ENCODE data around the gene COX5A. TPM values are rescaled to one million over a fixed set of nuclear protein-coding genes. Genes with fewer than 3 reads are reported as not detected.

Gene COX5A
- total and polyA plus RNA-seq, 2 of the 13 experiments (the other 11 are each of a cell fraction or from before 2014, with no cell fraction given): 158 to 218 TPM

- TF ChIP-seq ZNF18 (CRISPR knock-in tag; IDR thresholded peaks at IDR 0.05; ENCODE audit: insufficient replicate concordance) (no peak), SMC3 (IDR thresholded peaks at IDR 0.05; ENCODE audit: low read length) (peak; percentile 92), TOPORS (CRISPR knock-in tag; IDR thresholded peaks at IDR 0.05) (no peak), KDM6A (CRISPR knock-in tag; IDR thresholded peaks at IDR 0.05; ENCODE audit: low read depth) (no peak), IRF2 (CRISPR knock-in tag; IDR thresholded peaks at IDR 0.05) (peak; percentile 54; the same call in 1 of the 2 replicates), ETV5 (CRISPR knock-in tag; IDR thresholded peaks at IDR 0.05; ENCODE audit: borderline replicate concordance) (0 out of 2 replicates have a peak, but pooled peaks have one; percentile 20), SSRP1 (CRISPR knock-in tag; IDR thresholded peaks at IDR 0.05) (0 out of 2 replicates have a peak, but pooled peaks have one; percentile 26), KLF16 (CRISPR knock-in tag; IDR thresholded peaks at IDR 0.05) (0 out of 4 replicates have a peak, but pooled peaks of 1 of the 2 experiments have one; percentile 33), ZNF670 (CRISPR knock-in tag; IDR thresholded peaks at IDR 0.05; ENCODE audit: borderline replicate concordance) (0 out of 2 replicates have a peak, but pooled peaks have one; percentile 25), CEBPB (IDR thresholded peaks at IDR 0.05; ENCODE audit: borderline replicate concordance, low read depth, low read length) (peak; percentile 82), PPARG (CRISPR knock-in tag; conservative IDR thresholded peaks at IDR 0.05) (0 out of 2 replicates have a peak, but pooled peaks have one; percentile 32), PAXIP1 (CRISPR knock-in tag; conservative IDR thresholded peaks at IDR 0.05) (no peak), ZFX (CRISPR knock-in tag; IDR thresholded peaks at IDR 0.05; ENCODE audit: low read depth) (peak; percentile 24; the same call in 1 of the 2 replicates), TRIM24 (CRISPR knock-in tag; IDR thresholded peaks at IDR 0.05) (no peak), NR2F6 (IDR thresholded peaks at IDR 0.05) (no peak), NR2F6 (CRISPR knock-in tag; IDR thresholded peaks at IDR 0.05) (peak; percentile 47; the same call in 1 of the 2 replicates), ZNF75D (CRISPR knock-in tag; IDR thresholded peaks at IDR 0.05; ENCODE audit: borderline replicate concordance) (no peak), ATF6 (CRISPR knock-in tag; conservative IDR thresholded peaks at IDR 0.05) (no peak), CTCF (CRISPR knock-in tag; IDR thresholded peaks at IDR 0.05) (peak; percentile 97), XRCC5 (optimal IDR thresholded peaks at IDR 0.05; ENCODE audit: low read length) (peak; percentile 66), RAD21 (CRISPR knock-in tag; IDR thresholded peaks at IDR 0.05) (peak; percentile 80)
Observed at GRCh38 chr15:74950078-74950908, 12.4 kb upstream of the COX5A start (continued).

Measured in HepG2 (cell line).